ENCODE results near the gene CHST12.

Gene CHST12

GRCh38 chr7:2497065-2497464 is 93.7 kb downstream of the CHST12 start:
- no peak overlapping the region for H3K27ac Mint-ChIP-seq
- peaks cover 4% of the 10 kb centered on the region for H3K9me3 Mint-ChIP-seq
- H3K4me3 Mint-ChIP-seq = no peak overlapping the region
- intact Hi-C loops (cut with micrococcal nuclease) = no loop called here
- peaks cover 14% of the 10 kb centered on the region for H3K4me1 Mint-ChIP-seq (ENCODE audit: low read depth)
- H3K27me3 Mint-ChIP-seq = peaks cover 69% of the 10 kb centered on the region
- no peaks in the 10 kb centered on the region for H3K36me3 Mint-ChIP-seq (ENCODE audit: low read depth)

- intact Hi-C loops (cut with micrococcal nuclease) = no loop called here
- H3K27ac Mint-ChIP-seq = no peak overlapping the region
- peaks cover 14% of the 10 kb centered on the region for H3K4me1 Mint-ChIP-seq (ENCODE audit: low read depth)
- H3K36me3 Mint-ChIP-seq (ENCODE audit: low read depth) = no peaks in the 10 kb centered on the region
- H3K27me3 Mint-ChIP-seq = peaks cover 67% of the 10 kb centered on the region
- H3K9me3 Mint-ChIP-seq = no peaks in the 10 kb centered on the region
- no peak overlapping the region for H3K4me3 Mint-ChIP-seq
These were observed 94.3 kb downstream of the CHST12 start for GRCh38 chr7:2497500-2498336.

Data from dendritic cell treated with granulocyte-macrophage colony-stimulating factor and Interleukin-4, amounts not matched to agents 40 ng/mL and 50 ng/mL, for 4 days (primary cell).